ENCODE results near the gene ROBO1. TPM values are rescaled to one million over a fixed set of nuclear protein-coding genes. Genes with fewer than 3 reads are reported as not detected.

Gene ROBO1
- polyA plus RNA-seq, 2 donors = 4.7 to 12.0 TPM

- no peaks in the 10 kb centered on the region for H3K36me3 ChIP-seq (ENCODE audit: control insufficient read depth in 2 of 2, insufficient read depth in 2 of 2, low read length in 1 of 2)
- H3K27me3 ChIP-seq (ENCODE audit: control insufficient read depth in 1 of 2, insufficient read depth in 2 of 2, low read length in 2 of 2) = no peaks in the 10 kb centered on the region
- no peak overlapping the region for H3K27ac ChIP-seq (ENCODE audit: low read depth in 2 of 2, low read length in 1 of 2)
- no peaks in the 10 kb centered on the region for H3K4me1 ChIP-seq (ENCODE audit: control insufficient read depth in 2 of 2, insufficient read depth in 2 of 2, low read length in 1 of 2)
- 75 to 78% methylated on average over 2 of the region's 2 CpGs for WGBS, 2 donors
- H3K4me3 ChIP-seq (ENCODE audit: low read depth in 1 of 2, low read length in 2 of 2) = no peak overlapping the region
- no peaks in the 10 kb centered on the region for H3K9me3 ChIP-seq (ENCODE audit: control insufficient read depth in 2 of 2, insufficient read depth in 1 of 2, low read depth in 1 of 2, low read length in 1 of 2)
Measured at GRCh38 chr3:78873641-78874040, 894.2 kb downstream of the ROBO1 start.

- no peak overlapping the region for H3K27ac ChIP-seq (ENCODE audit: low read depth in 2 of 2, low read length in 1 of 2)
- no peaks in the 10 kb centered on the region for H3K4me1 ChIP-seq (ENCODE audit: control insufficient read depth in 2 of 2, insufficient read depth in 2 of 2, low read length in 1 of 2)
- no peaks in the 10 kb centered on the region for H3K27me3 ChIP-seq (ENCODE audit: control insufficient read depth in 1 of 2, insufficient read depth in 2 of 2, low read length in 2 of 2)
- no peaks in the 10 kb centered on the region for H3K9me3 ChIP-seq (ENCODE audit: control insufficient read depth in 2 of 2, insufficient read depth in 1 of 2, low read depth in 1 of 2, low read length in 1 of 2)
- 41 to 58% methylated on average over 3 of the region's 3 CpGs for WGBS, 2 donors
- no peaks in the 10 kb centered on the region for H3K36me3 ChIP-seq (ENCODE audit: control insufficient read depth in 2 of 2, insufficient read depth in 2 of 2, low read length in 1 of 2)
- no peak overlapping the region for H3K4me3 ChIP-seq (ENCODE audit: low read depth in 1 of 2, low read length in 2 of 2)
Measured at GRCh38 chr3:78872195-78872594, 895.6 kb downstream of the ROBO1 start.

GRCh38 chr3:78871048-78871447 is 896.8 kb downstream of the ROBO1 start:
- 83 to 91% methylated on average over 4 of the region's 4 CpGs for WGBS, 2 donors

GRCh38 chr3:78870484-78870883 is 897.3 kb downstream of the ROBO1 start:
- no peaks in the 10 kb centered on the region for H3K4me1 ChIP-seq (ENCODE audit: control insufficient read depth in 2 of 2, insufficient read depth in 2 of 2, low read length in 1 of 2)

More at GRCh38 chr3:78871048-78871447, 896.8 kb downstream of the ROBO1 start:
- no peaks in the 10 kb centered on the region for H3K36me3 ChIP-seq (ENCODE audit: control insufficient read depth in 2 of 2, insufficient read depth in 2 of 2, low read length in 1 of 2)
- no peaks in the 10 kb centered on the region for H3K27me3 ChIP-seq (ENCODE audit: control insufficient read depth in 1 of 2, insufficient read depth in 2 of 2, low read length in 2 of 2)
- H3K4me1 ChIP-seq (ENCODE audit: control insufficient read depth in 2 of 2, insufficient read depth in 2 of 2, low read length in 1 of 2) = no peaks in the 10 kb centered on the region
- H3K4me3 ChIP-seq (ENCODE audit: low read depth in 1 of 2, low read length in 2 of 2) = no peak overlapping the region
- no peaks in the 10 kb centered on the region for H3K9me3 ChIP-seq (ENCODE audit: control insufficient read depth in 2 of 2, insufficient read depth in 1 of 2, low read depth in 1 of 2, low read length in 1 of 2)
- no peak overlapping the region for H3K27ac ChIP-seq (ENCODE audit: low read depth in 2 of 2, low read length in 1 of 2)

GRCh38 chr3:78868570-78868969 is 899.2 kb downstream of the ROBO1 start:
- Histone ChIP-seq H3K27ac (ENCODE audit: low read depth in 2 of 2, low read length in 1 of 2) (no peak overlapping the region), H3K36me3 (ENCODE audit: control insufficient read depth in 2 of 2, insufficient read depth in 2 of 2, low read length in 1 of 2) (no peaks in the 10 kb centered on the region), H3K4me1 (ENCODE audit: control insufficient read depth in 2 of 2, insufficient read depth in 2 of 2, low read length in 1 of 2) (no peaks in the 10 kb centered on the region), H3K27me3 (ENCODE audit: control insufficient read depth in 1 of 2, insufficient read depth in 2 of 2, low read length in 2 of 2) (no peaks in the 10 kb centered on the region), H3K9me3 (ENCODE audit: control insufficient read depth in 2 of 2, insufficient read depth in 1 of 2, low read depth in 1 of 2, low read length in 1 of 2) (no peaks in the 10 kb centered on the region), H3K4me3 (ENCODE audit: low read depth in 1 of 2, low read length in 2 of 2) (no peak overlapping the region)
- 78 to 85% methylated on average over 1 of the region's 1 CpG for WGBS, 2 donors

More at GRCh38 chr3:78870484-78870883, 897.3 kb downstream of the ROBO1 start:
- H3K27ac ChIP-seq (ENCODE audit: low read depth in 2 of 2, low read length in 1 of 2) = no peak overlapping the region
- 86 to 91% methylated on average over 3 of the region's 3 CpGs for WGBS, 2 donors
- H3K36me3 ChIP-seq (ENCODE audit: control insufficient read depth in 2 of 2, insufficient read depth in 2 of 2, low read length in 1 of 2) = no peaks in the 10 kb centered on the region
- no peaks in the 10 kb centered on the region for H3K9me3 ChIP-seq (ENCODE audit: control insufficient read depth in 2 of 2, insufficient read depth in 1 of 2, low read depth in 1 of 2, low read length in 1 of 2)
- H3K27me3 ChIP-seq (ENCODE audit: control insufficient read depth in 1 of 2, insufficient read depth in 2 of 2, low read length in 2 of 2) = no peaks in the 10 kb centered on the region
- no peak overlapping the region for H3K4me3 ChIP-seq (ENCODE audit: low read depth in 1 of 2, low read length in 2 of 2)

GRCh38 chr3:78867409-78868372 is 900.1 kb downstream of the ROBO1 start:
- Histone ChIP-seq H3K27ac (ENCODE audit: low read depth in 2 of 2, low read length in 1 of 2) (no peak overlapping the region), H3K4me1 (ENCODE audit: control insufficient read depth in 2 of 2, insufficient read depth in 2 of 2, low read length in 1 of 2) (no peaks in the 10 kb centered on the region), H3K4me3 (ENCODE audit: low read depth in 1 of 2, low read length in 2 of 2) (no peak overlapping the region), H3K36me3 (ENCODE audit: control insufficient read depth in 2 of 2, insufficient read depth in 2 of 2, low read length in 1 of 2) (no peaks in the 10 kb centered on the region), H3K9me3 (ENCODE audit: control insufficient read depth in 2 of 2, insufficient read depth in 1 of 2, low read depth in 1 of 2, low read length in 1 of 2) (no peaks in the 10 kb centered on the region), H3K27me3 (ENCODE audit: control insufficient read depth in 1 of 2, insufficient read depth in 2 of 2, low read length in 2 of 2) (no peaks in the 10 kb centered on the region)
- WGBS, 2 donors = 51 to 59% methylated on average over 7 of the region's 7 CpGs

- Histone ChIP-seq H3K27me3 (ENCODE audit: control insufficient read depth in 1 of 2, insufficient read depth in 2 of 2, low read length in 2 of 2) (no peaks in the 10 kb centered on the region), H3K36me3 (ENCODE audit: control insufficient read depth in 2 of 2, insufficient read depth in 2 of 2, low read length in 1 of 2) (no peaks in the 10 kb centered on the region), H3K27ac (ENCODE audit: low read depth in 2 of 2, low read length in 1 of 2) (no peak overlapping the region), H3K9me3 (ENCODE audit: control insufficient read depth in 2 of 2, insufficient read depth in 1 of 2, low read depth in 1 of 2, low read length in 1 of 2) (no peaks in the 10 kb centered on the region), H3K4me1 (ENCODE audit: control insufficient read depth in 2 of 2, insufficient read depth in 2 of 2, low read length in 1 of 2) (no peaks in the 10 kb centered on the region), H3K4me3 (ENCODE audit: low read depth in 1 of 2, low read length in 2 of 2) (no peak overlapping the region)
- WGBS, 2 donors = 77 to 82% methylated on average over 5 of the region's 5 CpGs
Measured at GRCh38 chr3:78863306-78864203, 904.2 kb downstream of the ROBO1 start.

GRCh38 chr3:78861156-78861555 is 906.6 kb downstream of the ROBO1 start:
- H3K27me3 ChIP-seq (ENCODE audit: control insufficient read depth in 1 of 2, insufficient read depth in 2 of 2, low read length in 2 of 2) = no peaks in the 10 kb centered on the region
- no peak overlapping the region for H3K4me3 ChIP-seq (ENCODE audit: low read depth in 1 of 2, low read length in 2 of 2)
- H3K36me3 ChIP-seq (ENCODE audit: control insufficient read depth in 2 of 2, insufficient read depth in 2 of 2, low read length in 1 of 2) = no peaks in the 10 kb centered on the region
- H3K4me1 ChIP-seq (ENCODE audit: control insufficient read depth in 2 of 2, insufficient read depth in 2 of 2, low read length in 1 of 2) = no peaks in the 10 kb centered on the region
- no peaks in the 10 kb centered on the region for H3K9me3 ChIP-seq (ENCODE audit: control insufficient read depth in 2 of 2, insufficient read depth in 1 of 2, low read depth in 1 of 2, low read length in 1 of 2)
- 88 to 92% methylated on average over 4 of the region's 4 CpGs for WGBS, 2 donors
- no peak overlapping the region for H3K27ac ChIP-seq (ENCODE audit: low read depth in 2 of 2, low read length in 1 of 2)

- Histone ChIP-seq H3K27me3 (ENCODE audit: control insufficient read depth in 1 of 2, insufficient read depth in 2 of 2, low read length in 2 of 2) (no peaks in the 10 kb centered on the region), H3K9me3 (ENCODE audit: control insufficient read depth in 2 of 2, insufficient read depth in 1 of 2, low read depth in 1 of 2, low read length in 1 of 2) (no peaks in the 10 kb centered on the region), H3K27ac (ENCODE audit: low read depth in 2 of 2, low read length in 1 of 2) (no peak overlapping the region), H3K4me1 (ENCODE audit: control insufficient read depth in 2 of 2, insufficient read depth in 2 of 2, low read length in 1 of 2) (no peaks in the 10 kb centered on the region), H3K36me3 (ENCODE audit: control insufficient read depth in 2 of 2, insufficient read depth in 2 of 2, low read length in 1 of 2) (no peaks in the 10 kb centered on the region), H3K4me3 (ENCODE audit: low read depth in 1 of 2, low read length in 2 of 2) (no peak overlapping the region)
- WGBS, 2 donors = 92 to 94% methylated on average over 4 of the region's 4 CpGs
Measured at GRCh38 chr3:78860567-78860966, 907.2 kb downstream of the ROBO1 start.

All from esophagus (tissue), 2 donors.